HG03097 (cell line): ENCODE results near the gene ASCC1.
"Not testable (repeated sequence)": the region's sequence is repeated elsewhere in the genome, so short reads cannot be mapped to it uniquely, and the experiment has no call there.

Source experiments
- ATAC-seq: cut with Tn5 transposase; IDR thresholded peaks from one replicate; pipeline ENCODE4 v1.9.1; 2021; ENCODE audit not compliant: unreplicated experiment, low FRiP score

Gene ASCC1

GRCh38 chr10:72223743-72224101 lies 7.6 kb upstream of the ASCC1 start:
- no peak for ATAC-seq

GRCh38 chr10:72221278-72221677 lies 5.2 kb upstream of the ASCC1 start:
- ATAC-seq, result no peak

DNA sequence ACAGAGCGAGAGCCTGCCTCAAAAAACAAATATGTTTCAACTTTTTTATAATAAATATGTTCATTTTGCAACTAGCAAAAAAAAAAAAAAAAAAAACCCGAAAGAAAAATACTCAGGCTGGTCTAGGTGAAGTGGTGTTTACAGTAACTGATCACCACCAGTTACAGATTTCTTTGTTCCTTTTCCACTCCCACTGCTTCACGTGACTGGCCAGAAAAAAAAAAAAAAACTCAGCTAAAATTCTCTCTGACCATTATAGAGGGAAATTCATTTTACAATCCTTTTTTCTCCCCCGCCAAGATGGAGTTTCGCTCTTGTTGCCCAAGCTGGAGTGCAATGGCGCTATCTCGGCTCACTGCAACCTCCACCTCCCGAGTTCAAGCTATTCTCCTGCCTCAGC lies 4.6 kb upstream of the ASCC1 start:
- ATAC-seq, result no peak

GRCh38 chr10:72219235-72219814 lies 3.2 kb upstream of the ASCC1 start:
- no peak for ATAC-seq

DNA sequence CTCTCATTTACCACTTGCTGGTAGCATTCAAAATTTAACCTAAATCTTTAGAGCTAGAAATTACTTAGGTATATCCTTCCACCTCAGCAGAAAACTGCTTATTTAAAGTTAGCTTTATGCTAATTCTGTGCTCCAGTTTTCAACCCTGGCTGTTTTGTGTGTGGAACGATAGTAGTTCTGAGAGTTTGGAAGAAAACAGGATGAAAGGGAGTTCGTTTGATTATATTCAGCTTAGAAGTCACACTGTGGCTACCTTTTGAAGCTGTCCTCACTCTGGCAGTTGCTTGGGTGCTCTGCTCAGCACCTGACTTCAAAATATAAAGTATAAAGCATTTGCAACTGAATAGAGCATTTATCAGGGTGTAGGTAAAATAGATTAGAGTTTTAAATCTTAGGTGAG lies 2.6 kb upstream of the ASCC1 start:
- ATAC-seq, result no peak

GRCh38 chr10:72218325-72218724 lies 2.2 kb upstream of the ASCC1 start:
- ATAC-seq, result no peak

- ATAC-seq, result not testable (repeated sequence)
Measured at GRCh38 chr10:72211832-72212231, 4.2 kb downstream of the ASCC1 start.

DNA sequence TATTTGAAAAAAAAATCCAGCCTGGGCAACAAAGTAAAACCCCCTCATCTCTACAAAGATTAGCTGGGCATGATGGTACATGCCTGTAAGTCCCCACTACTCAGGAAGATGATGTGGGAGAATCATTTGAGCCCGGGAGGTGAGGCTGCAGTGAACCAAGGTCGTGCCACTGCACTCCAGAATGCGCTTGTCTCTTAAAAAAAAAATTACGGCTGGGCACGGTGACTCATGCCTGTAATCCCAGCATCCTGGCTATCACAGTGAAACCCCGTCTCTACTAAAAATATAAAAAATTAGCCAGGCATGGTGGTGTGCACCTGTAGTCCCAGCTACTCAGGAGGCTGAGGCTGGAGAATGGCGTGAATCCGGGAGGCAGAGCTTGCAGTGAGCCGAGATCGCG lies 4.7 kb downstream of the ASCC1 start:
- not testable (repeated sequence) for ATAC-seq

DNA sequence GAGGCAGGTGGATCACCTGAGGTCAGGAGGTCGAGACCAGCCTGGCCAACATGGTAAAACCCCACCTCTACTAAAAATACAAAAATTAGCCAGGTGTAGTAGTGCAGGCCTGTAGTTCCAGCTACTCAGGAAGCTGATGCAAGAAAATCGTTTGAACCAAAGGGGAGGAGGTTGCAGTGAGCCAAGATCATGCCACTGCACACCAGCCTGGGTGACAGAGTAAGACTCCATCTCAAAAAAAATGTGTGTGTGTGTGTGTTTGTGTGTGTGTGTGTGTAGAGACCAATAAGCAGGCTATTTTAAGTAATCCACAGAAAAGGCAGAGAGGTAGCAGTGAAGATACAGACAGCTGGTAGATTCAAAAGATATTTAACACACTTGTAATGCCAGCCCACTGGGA lies 7.5 kb downstream of the ASCC1 start:
- not testable (repeated sequence) for ATAC-seq

GRCh38 chr10:72206511-72207229 lies 9.4 kb downstream of the ASCC1 start:
- no peak for ATAC-seq

GRCh38 chr10:72204724-72205123 lies 11.4 kb downstream of the ASCC1 start:
- ATAC-seq, result no peak

GRCh38 chr10:72204296-72204695 lies 11.8 kb downstream of the ASCC1 start:
- no peak for ATAC-seq

DNA sequence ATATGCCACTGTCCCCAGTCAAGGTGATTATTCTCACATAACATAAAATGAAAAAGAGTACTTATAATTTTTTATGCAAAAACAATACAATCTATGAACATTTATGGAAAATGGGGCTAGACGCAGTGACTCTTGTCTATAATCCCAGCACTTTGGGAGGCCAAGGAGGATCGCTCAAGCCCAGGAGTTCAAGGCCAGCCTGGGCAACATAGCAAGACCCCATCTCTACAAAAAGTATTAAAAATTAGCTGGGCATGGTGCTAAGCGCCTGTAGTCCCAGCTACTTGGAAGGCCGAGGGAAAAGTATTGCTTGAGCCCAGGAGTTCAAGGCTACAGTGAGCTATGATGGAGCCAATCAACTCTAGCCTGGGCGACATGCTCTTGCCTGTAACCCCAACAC lies 14.8 kb downstream of the ASCC1 start:
- ATAC-seq, result no peak

GRCh38 chr10:72200883-72201282 lies 15.2 kb downstream of the ASCC1 start:
- no peak for ATAC-seq

- ATAC-seq, result no peak
Measured at GRCh38 chr10:72194949-72195348, 21.1 kb downstream of the ASCC1 start.

DNA sequence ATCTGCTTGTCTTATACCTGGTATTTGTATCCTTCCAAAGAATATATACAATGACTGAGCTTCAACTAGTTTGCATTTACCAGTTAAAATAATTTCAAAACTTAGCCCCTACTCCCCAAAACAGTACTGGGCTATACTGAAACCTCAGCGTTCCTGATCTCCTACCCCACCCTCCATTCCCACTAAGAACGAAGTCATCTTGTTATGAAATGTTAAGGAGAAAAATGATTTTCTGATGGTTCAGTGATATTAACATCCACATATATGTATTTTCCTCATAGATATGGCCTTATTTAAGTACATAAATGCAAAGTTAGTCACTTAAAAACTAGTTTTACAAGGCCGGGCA lies 29.1 kb downstream of the ASCC1 start:
- ATAC-seq, result no peak

GRCh38 chr10:72186258-72186981 lies 29.7 kb downstream of the ASCC1 start:
- no peak for ATAC-seq

DNA sequence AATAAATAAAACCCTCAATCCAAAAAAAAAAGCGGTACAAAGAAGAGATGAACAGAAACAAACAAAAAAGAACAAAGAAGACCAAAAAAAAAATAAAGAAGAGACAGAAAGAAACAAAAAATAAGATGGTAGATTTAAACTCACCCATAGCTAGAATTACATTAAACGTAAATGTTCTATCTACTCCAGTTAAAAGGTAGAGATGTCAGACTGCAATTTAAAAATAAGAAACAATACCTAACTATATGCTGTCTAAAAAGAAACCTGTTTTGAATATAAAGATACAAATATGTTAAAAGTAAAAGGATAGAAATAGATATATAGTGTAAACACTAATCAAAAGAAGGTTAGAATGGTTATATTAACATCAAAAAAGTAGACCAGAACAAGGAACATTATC lies 31.9 kb downstream of the ASCC1 start:
- ATAC-seq, result no peak

GRCh38 chr10:72177454-72177853 lies 38.6 kb downstream of the ASCC1 start:
- ATAC-seq, result no peak

DNA sequence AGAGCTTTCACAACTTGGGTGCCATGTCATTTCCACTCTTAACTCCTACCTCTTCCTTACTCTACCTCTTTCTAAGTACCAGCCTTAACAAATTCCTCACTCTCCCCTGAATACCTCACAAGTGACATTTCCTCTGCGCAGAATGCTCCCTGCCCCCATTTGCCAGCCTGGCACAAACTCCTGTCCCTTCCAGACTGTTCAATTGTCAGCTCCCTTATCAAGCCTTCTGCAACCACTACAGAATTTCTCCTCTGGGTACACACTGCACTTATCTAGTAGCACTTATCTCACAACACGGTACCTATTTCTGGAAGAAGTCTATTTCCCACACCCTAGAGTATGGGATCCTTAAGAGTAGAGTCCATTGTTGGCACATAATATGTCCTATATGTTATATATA lies 39.4 kb downstream of the ASCC1 start:
- ATAC-seq, result no peak

DNA sequence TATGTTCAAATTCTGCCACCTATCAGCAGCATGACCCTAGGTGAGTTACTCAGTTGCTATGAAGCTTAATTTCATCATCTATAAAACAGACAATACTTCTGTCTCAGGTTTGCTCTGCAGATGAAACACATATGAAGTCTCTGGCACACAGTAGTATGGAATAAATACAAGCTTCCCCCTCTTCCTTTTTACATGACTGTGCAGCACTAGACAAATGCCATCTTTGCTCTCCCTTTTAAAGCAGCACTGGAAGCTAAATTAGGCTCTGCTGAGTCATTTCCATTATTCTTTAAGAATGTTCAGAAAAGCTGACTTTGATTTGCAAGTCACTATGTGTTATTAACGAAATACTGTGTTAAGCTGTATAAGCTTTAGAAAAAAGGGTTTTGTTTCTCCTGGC lies 40.9 kb downstream of the ASCC1 start:
- ATAC-seq, result no peak

DNA sequence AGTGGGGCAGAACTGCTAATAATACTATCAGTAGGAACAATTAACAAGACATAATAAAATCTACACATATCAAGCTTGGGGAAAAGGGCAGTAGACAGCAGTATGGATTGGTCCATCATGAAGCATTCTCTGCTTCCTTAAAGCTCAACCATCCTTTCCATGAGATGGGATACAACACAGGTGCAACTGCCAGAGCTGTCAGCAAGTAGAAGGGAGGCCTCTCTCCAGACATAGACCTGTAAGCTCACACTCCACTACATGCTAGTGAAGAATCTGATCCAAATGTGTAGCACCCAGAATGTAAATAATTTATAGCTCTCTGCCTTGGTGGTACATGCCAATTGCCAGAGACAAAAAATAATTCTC lies 41.8 kb downstream of the ASCC1 start:
- no peak for ATAC-seq
